HepG2 (cell line): Measurements from ENCODE around the gene DCAF7. TPM values are rescaled to one million over a fixed set of nuclear protein-coding genes. Genes with fewer than 3 reads are reported as not detected.

ENCODE experiments used
- ADNP ChIP-seq: sonication (generic); formaldehyde crosslinking; IDR thresholded peaks from 2 replicates; pipeline ENCODE4 v1.4.0; 2020; ENCODE audit warnings: missing genetic modification reagents
- DDIT3 ChIP-seq: sonication (generic); formaldehyde crosslinking; IDR thresholded peaks from 2 replicates; pipeline ENCODE4 v1.4.0; 2020; ENCODE audit warnings: mild to moderate bottlenecking, missing genetic modification reagents
- ETS1 ChIP-seq: sonication (generic); formaldehyde crosslinking; IDR thresholded peaks from 2 replicates; pipeline ENCODE4 v1.4.0; 2020; ENCODE audit warnings: missing genetic modification reagents
- HMGXB3 ChIP-seq: sonication (generic); formaldehyde crosslinking; IDR thresholded peaks from 2 replicates; pipeline ENCODE4 v1.4.0; 2020; ENCODE audit warnings: missing genetic modification reagents, borderline replicate concordance
- KIAA2018 ChIP-seq: sonication (generic); formaldehyde crosslinking; IDR thresholded peaks from 2 replicates; pipeline ENCODE4 v1.5.0; 2020; ENCODE audit warnings: mild to moderate bottlenecking, missing genetic modification reagents, borderline replicate concordance
- ZBTB4 ChIP-seq: sonication (generic); formaldehyde crosslinking; IDR thresholded peaks from 2 replicates; pipeline ENCODE4 v1.4.0; 2020; ENCODE audit warnings: missing genetic modification reagents, mild to moderate bottlenecking, borderline replicate concordance
- ZKSCAN8 ChIP-seq: IDR thresholded peaks from 2 replicates; pipeline ENCODE4 v1.6.1; 2016; ENCODE audit warnings: borderline replicate concordance, missing genetic modification reagents, missing compliant biosample characterization
- ZNF468 ChIP-seq: sonication (generic); formaldehyde crosslinking; IDR thresholded peaks from 2 replicates; pipeline ENCODE4 v1.8.0; 2022; ENCODE audit warnings: mild to moderate bottlenecking, moderate library complexity, missing genetic modification reagents
- ZNF614 ChIP-seq: IDR thresholded peaks from 2 replicates; pipeline ENCODE4 v1.6.1; 2018; ENCODE audit warnings: missing biosample characterization, missing genetic modification reagents, inconsistent platforms, borderline replicate concordance
- polyA plus RNA-seq, 8 experiments: library from polyadenylated mRNA; depleted of rRNA in 3 of 8; stranded (reverse) in 7 of 8; unstranded in 1 of 8; fragments of >200 nt; fragmentation: Illumina TruSeq in 4 of 8; extraction: Trizol in 4 of 8; gene quantifications; 2 replicates each; pipeline versions ENCODE4 v1.2.1 to v1.2.3, GENCODE V29; 2011 to 2016; ENCODE audit warnings: low read depth in 4 of 8, missing spikeins in 1 of 8, mixed read lengths in 1 of 8; ENCODE audit not compliant: insufficient read depth in 1 of 8
- total RNA-seq, 5 experiments: library from RNA; depleted of rRNA; stranded (reverse); fragments of >200 nt; fragmentation: Illumina TruSeq; extraction: Trizol; gene quantifications; 2 replicates each; pipeline ENCODE4 v1.2.3, GENCODE V29; 2016; ENCODE audit warnings: low read depth in 1 of 5

DCAF7 gene
- total and polyA plus RNA-seq, 2 of the 13 experiments (the other 11 are each of a cell fraction or from before 2014, with no cell fraction given): 55.2 to 73.4 TPM

- TF ChIP-seq KIAA2018: no peak
- TF ChIP-seq ZNF614 (CRISPR knock-in tag): peak; percentile 83
- no peak for TF ChIP-seq ETS1 (CRISPR knock-in tag)
- TF ChIP-seq HMGXB3 (CRISPR knock-in tag): peak; percentile 40
- no peak for TF ChIP-seq ZNF468 (CRISPR knock-in tag)
- TF ChIP-seq DDIT3 (CRISPR knock-in tag): no peak
- TF ChIP-seq ADNP (CRISPR knock-in tag): no peak
- peak; percentile 87; the same call in 1 of the 2 replicates for TF ChIP-seq ZBTB4
- peak; percentile 61; the same call in 1 of the 2 replicates for TF ChIP-seq ZKSCAN8 (CRISPR knock-in tag)
Measured at GRCh38 chr17:63621684-63622573, 71.7 kb downstream of the DCAF7 start, which contains the start of gene MAP3K3 (continued).
